ENCODE measurements around the gene NUS1.

GRCh38 chr6:117687021-117687648 lies 11.9 kb downstream of the NUS1 start:
- TF ChIP-seq, protein P1, sequence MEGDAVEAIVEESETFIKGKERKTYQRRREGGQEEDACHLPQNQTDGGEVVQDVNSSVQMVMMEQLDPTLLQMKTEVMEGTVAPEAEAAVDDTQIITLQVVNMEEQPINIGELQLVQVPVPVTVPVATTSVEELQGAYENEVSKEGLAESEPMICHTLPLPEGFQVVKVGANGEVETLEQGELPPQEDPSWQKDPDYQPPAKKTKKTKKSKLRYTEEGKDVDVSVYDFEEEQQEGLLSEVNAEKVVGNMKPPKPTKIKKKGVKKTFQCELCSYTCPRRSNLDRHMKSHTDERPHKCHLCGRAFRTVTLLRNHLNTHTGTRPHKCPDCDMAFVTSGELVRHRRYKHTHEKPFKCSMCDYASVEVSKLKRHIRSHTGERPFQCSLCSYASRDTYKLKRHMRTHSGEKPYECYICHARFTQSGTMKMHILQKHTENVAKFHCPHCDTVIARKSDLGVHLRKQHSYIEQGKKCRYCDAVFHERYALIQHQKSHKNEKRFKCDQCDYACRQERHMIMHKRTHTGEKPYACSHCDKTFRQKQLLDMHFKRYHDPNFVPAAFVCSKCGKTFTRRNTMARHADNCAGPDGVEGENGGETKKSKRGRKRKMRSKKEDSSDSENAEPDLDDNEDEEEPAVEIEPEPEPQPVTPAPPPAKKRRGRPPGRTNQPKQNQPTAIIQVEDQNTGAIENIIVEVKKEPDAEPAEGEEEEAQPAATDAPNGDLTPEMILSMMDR (IDR thresholded peaks at IDR 0.05 in 8 of 11, conservative IDR thresholded peaks at IDR 0.05 in 3 of 11), result no peak
- TF ChIP-seq POLR2AphosphoS5 (IDR thresholded peaks at IDR 0.05) (no peak), POLR2A (IDR thresholded peaks at IDR 0.05) (no peak)
